Keratinocyte (primary cell): Measurements from ENCODE around the gene KRTAP20-3. TPM values are rescaled to one million over a fixed set of nuclear protein-coding genes. Genes with fewer than 3 reads are reported as not detected.

Source experiments
- DNase-seq: peaks from one replicate; pipeline ENCODE4 v3.0.0-alpha.2; 2011; ENCODE audit warnings: low read depth, missing footprints, low spot score
- FAIRE-seq: peaks from 2 replicates; lab custom pipeline; 2011; peaks lifted over from hg19 to GRCh38; lab: Jason Lieb, UNC
- H2AFZ ChIP-seq: 2 replicates; pipeline ENCODE4 v1.6.0; 2012; ENCODE audit warnings: low read length, control low read depth, inconsistent platforms; ENCODE audit not compliant: control insufficient read depth
- H3K27ac ChIP-seq: 2 replicates; pipeline ENCODE4 v1.5.1; 2011; ENCODE audit warnings: low read length; ENCODE audit not compliant: control insufficient read depth, insufficient read depth
- H3K27me3 ChIP-seq: 3 replicates; pipeline ENCODE4 v1.6.0; 2011; ENCODE audit warnings: low read length; ENCODE audit not compliant: control insufficient read depth, insufficient read depth; ENCODE audit errors: extremely low read depth
- H3K36me3 ChIP-seq, 2 experiments: 2 replicates in 1 of 2; 3 replicates in 1 of 2; pipeline ENCODE4 v1.5.1; 2011; ENCODE audit warnings: low read length in 2 of 2, mild to moderate bottlenecking in 1 of 2; ENCODE audit not compliant: control insufficient read depth in 2 of 2, insufficient read depth in 2 of 2; ENCODE audit errors: extremely low read depth in 1 of 2
- H3K4me1 ChIP-seq: 3 replicates; pipeline ENCODE4 v1.5.1; 2011; ENCODE audit warnings: low read length; ENCODE audit not compliant: control insufficient read depth, insufficient read depth; ENCODE audit errors: extremely low read depth
- H3K4me2 ChIP-seq: 3 replicates; pipeline ENCODE4 v1.6.0; 2011; ENCODE audit warnings: low read depth, low read length; ENCODE audit not compliant: control insufficient read depth, insufficient read depth; ENCODE audit errors: extremely low read depth
- H3K4me3 ChIP-seq, 3 experiments: fragments of 200-600 bp in 1 of 3; sonication (generic) in 1 of 3; 2 replicates in 2 of 3; 3 replicates in 1 of 3; pipeline ENCODE4 v1.5.1; 2011 to 2016; ENCODE audit warnings: low read length in 3 of 3, mild to moderate bottlenecking in 3 of 3, control low read depth in 2 of 3, inconsistent platforms in 1 of 3, low read depth in 1 of 3, mixed read lengths in 1 of 3, mixed run types in 1 of 3, moderate library complexity in 1 of 3; ENCODE audit not compliant: control insufficient read depth in 2 of 3, insufficient read depth in 2 of 3; ENCODE audit errors: extremely low read depth in 1 of 3
- H3K79me2 ChIP-seq: 2 replicates; pipeline ENCODE4 v1.6.0; 2012; ENCODE audit warnings: low read length; ENCODE audit not compliant: control insufficient read depth, insufficient read depth
- H3K9ac ChIP-seq: 3 replicates; pipeline ENCODE4 v1.6.0; 2011; ENCODE audit warnings: low read length; ENCODE audit not compliant: control insufficient read depth, insufficient read depth; ENCODE audit errors: extremely low read depth
- H3K9me1 ChIP-seq: 3 replicates; pipeline ENCODE4 v1.6.0; 2011; ENCODE audit warnings: low read length; ENCODE audit not compliant: control insufficient read depth, insufficient read depth; ENCODE audit errors: extremely low read depth
- H3K9me3 ChIP-seq: 2 replicates; pipeline ENCODE4 v1.5.1; 2012; ENCODE audit warnings: low read depth, low read length; ENCODE audit not compliant: control insufficient read depth
- H4K20me1 ChIP-seq: 3 replicates; pipeline ENCODE4 v1.6.0; 2011; ENCODE audit warnings: low read length; ENCODE audit not compliant: control insufficient read depth, insufficient read depth; ENCODE audit errors: extremely low read depth
- CTCF ChIP-seq, 3 experiments: IDR thresholded peaks in 1 of 3; conservative IDR thresholded peaks in 1 of 3; optimal IDR thresholded peaks in 1 of 3; 2 replicates in 2 of 3; 3 replicates in 1 of 3; pipeline versions ENCODE3 to v1.5.1; 2011; ENCODE audit warnings: low read length in 3 of 3, mild to moderate bottlenecking in 3 of 3, moderate library complexity in 2 of 3, control low read depth in 1 of 3, inconsistent platforms in 1 of 3; ENCODE audit not compliant: insufficient read depth in 2 of 3; ENCODE audit errors: extremely low read depth in 1 of 3
- EZH2 ChIP-seq: IDR thresholded peaks from one replicate; pipeline ENCODE4 v1.6.1; 2012; ENCODE audit warnings: inconsistent platforms, mild to moderate bottlenecking, low read length, moderate library complexity
- dilution Hi-C: fragments of 300-500 bp; cut with MboI; formaldehyde crosslinking; loops from one replicate; pipeline ENCODE4 v1.7.0; 2020; ENCODE audit warnings: low sequenced_read_pairs; ENCODE audit not compliant: extremely low pct_ligation_motif_present
- polyA plus RNA-seq, 5 experiments: library from polyadenylated mRNA; depleted of rRNA in 3 of 5; stranded (reverse) in 3 of 5; stranded (forward) in 1 of 5; unstranded in 1 of 5; fragments of >200 nt; gene quantifications; 1 replicate in 1 of 5; 2 replicates in 3 of 5; 3 replicates in 1 of 5; pipeline versions ENCODE4 v1.2.1 to v1.2.3, GENCODE V29; 2011 to 2012; ENCODE audit warnings: missing spikeins in 2 of 5, low read depth in 1 of 5, low replicate concordance in 1 of 5

KRTAP20-3 gene
- polyA plus RNA-seq, 1 donor (not counting 4 experiments of a cell fraction or from before 2014, with no cell fraction given) = not detected

DNA sequence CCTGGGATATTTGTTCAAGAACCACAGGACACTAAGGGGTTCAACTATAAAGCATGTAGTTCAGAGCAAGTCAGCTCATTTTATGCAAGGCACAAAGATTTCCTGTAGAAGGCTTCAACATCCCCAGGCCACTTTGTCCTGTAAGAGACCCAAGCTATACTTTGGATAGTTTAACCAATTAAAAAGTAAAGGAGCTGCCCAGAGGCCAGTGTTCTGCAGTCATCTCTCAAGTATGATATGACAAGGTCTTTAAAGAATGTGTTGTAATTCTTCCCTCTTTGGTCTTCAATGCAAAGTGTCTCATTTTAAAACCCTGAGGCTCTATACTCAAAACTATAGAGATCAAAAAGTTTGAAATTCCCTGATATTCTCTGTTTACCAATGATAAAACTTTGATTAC, 34.1 kb downstream of the KRTAP20-3 start:
- H3K4me1 ChIP-seq = no peaks in the 10 kb centered on the region
- dilution Hi-C loops = no loop called here
- H3K9me3 ChIP-seq = no peaks in the 10 kb centered on the region
- H3K4me3 ChIP-seq = no peak overlapping the region
- H2AFZ ChIP-seq = no peak overlapping the region
- no peaks in the 10 kb centered on the region for H3K9me1 ChIP-seq
- TF ChIP-seq CTCF (optimal IDR thresholded peaks at IDR 0.05 in 1 of 3, IDR thresholded peaks at IDR 0.05 in 1 of 3, conservative IDR thresholded peaks at IDR 0.05 in 1 of 3; ENCODE audit: extremely low read depth in 1 of 3, insufficient read depth in 2 of 3, low read length in 3 of 3) (no peak), EZH2 (no peak)
- no peak overlapping the region for H3K9ac ChIP-seq
- no peak overlapping the region for H3K4me2 ChIP-seq
- no peaks in the 10 kb centered on the region for H3K36me3 ChIP-seq
- H3K27me3 ChIP-seq = no peaks in the 10 kb centered on the region
- FAIRE-seq (no peak), DNase-seq (no peak)
- H4K20me1 ChIP-seq = no peaks in the 10 kb centered on the region
- H3K27ac ChIP-seq = no peak overlapping the region
- H3K79me2 ChIP-seq = no peaks in the 10 kb centered on the region

DNA sequence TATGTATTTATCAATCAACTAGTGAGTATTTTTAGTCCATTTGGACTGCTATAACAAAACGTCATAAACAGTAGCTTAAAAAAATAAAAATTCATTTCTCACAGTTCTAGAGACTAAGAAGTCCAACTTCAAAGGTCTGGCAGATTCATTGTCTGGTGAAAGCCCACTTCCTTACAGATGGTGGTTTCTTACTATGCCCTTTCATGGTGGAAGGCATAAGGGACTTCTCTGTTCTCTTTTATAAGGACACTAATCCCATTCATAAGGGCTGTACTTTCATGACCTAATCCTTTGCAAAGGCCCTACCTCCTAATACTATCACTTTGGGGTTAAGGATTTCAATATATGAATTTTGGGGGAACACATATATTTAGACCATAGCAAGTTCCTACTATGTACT, 37.9 kb downstream of the KRTAP20-3 start:
- H3K9ac ChIP-seq = no peak overlapping the region
- H3K4me3 ChIP-seq = no peak overlapping the region
- no peak overlapping the region for H3K4me2 ChIP-seq
- H3K79me2 ChIP-seq = no peaks in the 10 kb centered on the region
- H4K20me1 ChIP-seq = no peaks in the 10 kb centered on the region
- dilution Hi-C loops = no loop called here
- H3K27ac ChIP-seq = no peak overlapping the region
- DNase-seq (no peak), FAIRE-seq (no peak)
- TF ChIP-seq CTCF (optimal IDR thresholded peaks at IDR 0.05 in 1 of 3, IDR thresholded peaks at IDR 0.05 in 1 of 3, conservative IDR thresholded peaks at IDR 0.05 in 1 of 3; ENCODE audit: extremely low read depth in 1 of 3, insufficient read depth in 2 of 3, low read length in 3 of 3) (no peak), EZH2 (no peak)
- no peaks in the 10 kb centered on the region for H3K4me1 ChIP-seq
- H3K36me3 ChIP-seq = no peaks in the 10 kb centered on the region
- no peaks in the 10 kb centered on the region for H3K9me3 ChIP-seq
- no peak overlapping the region for H2AFZ ChIP-seq
- no peaks in the 10 kb centered on the region for H3K9me1 ChIP-seq
- no peaks in the 10 kb centered on the region for H3K27me3 ChIP-seq
